ENCODE data around the gene METTL23.

- no peak for TF ChIP-seq CTCF (IDR thresholded peaks at IDR 0.05)
- TF ChIP-seq POLR2A (IDR thresholded peaks at IDR 0.05) = no peak
Observed at GRCh38 chr17:76686538-76687297, 39.9 kb upstream of the METTL23 start.

All from Peyer's patch (tissue), 4 donors.